K562 (cell line): Measurements from ENCODE around the gene CLP1. TPM values are rescaled to one million over a fixed set of nuclear protein-coding genes. Genes with fewer than 3 reads are reported as not detected.

Experiments used
- ARID2 ChIP-seq: fragments of 450-650 bp; IDR thresholded peaks from 2 replicates; pipeline ENCODE4 v1.6.1; 2017; ENCODE audit warnings: antibody characterized with exemption, mild to moderate bottlenecking
- EHMT2 ChIP-seq: fragments of 450-650 bp; IDR thresholded peaks from 2 replicates; pipeline ENCODE4 v1.6.1; 2018; ENCODE audit warnings: antibody characterized with exemption
- ETV5 ChIP-seq: sonication (generic); formaldehyde crosslinking; IDR thresholded peaks from 2 replicates; pipeline ENCODE4 v1.4.0; 2020; ENCODE audit warnings: low read depth, mild to moderate bottlenecking, missing genetic modification reagents
- GABPB1 ChIP-seq: sonication (generic); formaldehyde crosslinking; IDR thresholded peaks from 2 replicates; pipeline ENCODE4 v1.8.0; 2022; ENCODE audit warnings: mild to moderate bottlenecking, missing genetic modification reagents
- KLF13 ChIP-seq: fragments of 450-650 bp; IDR thresholded peaks from 2 replicates; pipeline ENCODE4 v1.6.1; 2016; ENCODE audit warnings: missing genetic modification characterization, low read depth, mild to moderate bottlenecking, missing compliant biosample characterization, moderate library complexity, borderline replicate concordance
- MAFF ChIP-seq: IDR thresholded peaks from 2 replicates; pipeline ENCODE4 v1.6.1; 2012; ENCODE audit warnings: low read length, improper control_type of control experiment
- NFIX ChIP-seq: fragments of 250-450 bp; sonication (Bioruptor Pico); IDR thresholded peaks from 2 replicates; pipeline ENCODE4 v1.4.0; 2020; ENCODE audit warnings: low read depth, mild to moderate bottlenecking, moderate library complexity
- SRSF1 ChIP-seq: fragments of 200-400 bp; formaldehyde crosslinking; IDR thresholded peaks from 2 replicates; pipeline ENCODE4 v1.6.1; 2017; ENCODE audit warnings: mild to moderate bottlenecking, low read depth, low read length, moderate library complexity
- SRSF7 ChIP-seq: fragments of 200-400 bp; formaldehyde crosslinking; optimal IDR thresholded peaks from 2 replicates; pipeline ENCODE3; 2017; ENCODE audit warnings: mild to moderate bottlenecking, low read depth, low read length
- TCF7L2 ChIP-seq: fragments of 150-350 bp; IDR thresholded peaks from 2 replicates; pipeline ENCODE4 v1.6.1; 2016; ENCODE audit warnings: low read depth, mild to moderate bottlenecking, low read length, moderate library complexity
- ZBTB8A ChIP-seq: fragments of 450-650 bp; IDR thresholded peaks from 2 replicates; pipeline ENCODE4 v1.6.1; 2018; ENCODE audit warnings: mild to moderate bottlenecking, moderate library complexity; ENCODE audit not compliant: partially characterized antibody
- ZNF274 ChIP-seq: IDR thresholded peaks from 2 replicates; pipeline ENCODE4 v1.6.1; 2011; ENCODE audit warnings: low read depth, mild to moderate bottlenecking, low read length, moderate library complexity, borderline replicate concordance
- polyA plus RNA-seq, 8 experiments: library from polyadenylated mRNA; depleted of rRNA in 4 of 8; stranded (reverse) in 5 of 8; unstranded in 3 of 8; fragments of >200 nt; fragmentation: Nextera tagmentation in 2 of 8; fragmentation: Illumina TruSeq in 1 of 8; extraction: Ambion mirVana in 2 of 8; extraction: Trizol in 1 of 8; gene quantifications; 2 replicates each; pipeline versions ENCODE4 v1.2.1 to v1.2.3, GENCODE V29; 2011 to 2014; ENCODE audit warnings: inconsistent platforms in 1 of 8, missing spikeins in 1 of 8
- total RNA-seq, 7 experiments: library from RNA; depleted of rRNA in 6 of 7; stranded (reverse); fragments of >200 nt in 6 of 7; fragmentation: Illumina TruSeq in 2 of 7; extraction: Trizol in 2 of 7; gene quantifications; 2 replicates each; pipeline versions ENCODE4 v1.2.1 to v1.2.3, GENCODE V29; 2011 to 2021; ENCODE audit warnings: low replicate concordance in 1 of 7
- TF ChIP-seq, protein P1 (sequence below): fragments of 250-450 bp; sonication (Bioruptor Pico); IDR thresholded peaks from 2 replicates; pipeline ENCODE4 v1.8.0; 2021; ENCODE audit warnings: moderate library complexity, mild to moderate bottlenecking, inconsistent platforms
- TF ChIP-seq, protein P2 (sequence below), 2 experiments: fragments of 450-650 bp; conservative IDR thresholded peaks; 2 replicates each; pipeline ENCODE4 v1.6.1; 2017; ENCODE audit warnings: mild to moderate bottlenecking in 2 of 2, moderate library complexity in 2 of 2
- TF ChIP-seq, protein P3 (sequence below), 2 experiments: fragments of 450-650 bp; IDR thresholded peaks; 2 replicates each; pipeline ENCODE4 v1.6.1; 2018; ENCODE audit warnings: mild to moderate bottlenecking in 2 of 2, low read depth in 1 of 2; ENCODE audit not compliant: partially characterized antibody in 2 of 2
- TF ChIP-seq, protein P4 (sequence below): fragments of 450-650 bp; IDR thresholded peaks from 2 replicates; pipeline ENCODE4 v1.7.0; 2016; ENCODE audit warnings: borderline replicate concordance
- TF ChIP-seq, protein P5 (sequence below): fragments of 250-450 bp; sonication (Bioruptor Pico); IDR thresholded peaks from 2 replicates; pipeline ENCODE4 v1.8.0; 2022; ENCODE audit warnings: moderate library complexity, mild to moderate bottlenecking, inconsistent platforms

Gene CLP1
- total and polyA plus RNA-seq, 9 of the 15 experiments (the other 6 are each of a cell fraction or from before 2014, with no cell fraction given) = 19.1 to 46.2 (median 27.8) TPM

DNA sequence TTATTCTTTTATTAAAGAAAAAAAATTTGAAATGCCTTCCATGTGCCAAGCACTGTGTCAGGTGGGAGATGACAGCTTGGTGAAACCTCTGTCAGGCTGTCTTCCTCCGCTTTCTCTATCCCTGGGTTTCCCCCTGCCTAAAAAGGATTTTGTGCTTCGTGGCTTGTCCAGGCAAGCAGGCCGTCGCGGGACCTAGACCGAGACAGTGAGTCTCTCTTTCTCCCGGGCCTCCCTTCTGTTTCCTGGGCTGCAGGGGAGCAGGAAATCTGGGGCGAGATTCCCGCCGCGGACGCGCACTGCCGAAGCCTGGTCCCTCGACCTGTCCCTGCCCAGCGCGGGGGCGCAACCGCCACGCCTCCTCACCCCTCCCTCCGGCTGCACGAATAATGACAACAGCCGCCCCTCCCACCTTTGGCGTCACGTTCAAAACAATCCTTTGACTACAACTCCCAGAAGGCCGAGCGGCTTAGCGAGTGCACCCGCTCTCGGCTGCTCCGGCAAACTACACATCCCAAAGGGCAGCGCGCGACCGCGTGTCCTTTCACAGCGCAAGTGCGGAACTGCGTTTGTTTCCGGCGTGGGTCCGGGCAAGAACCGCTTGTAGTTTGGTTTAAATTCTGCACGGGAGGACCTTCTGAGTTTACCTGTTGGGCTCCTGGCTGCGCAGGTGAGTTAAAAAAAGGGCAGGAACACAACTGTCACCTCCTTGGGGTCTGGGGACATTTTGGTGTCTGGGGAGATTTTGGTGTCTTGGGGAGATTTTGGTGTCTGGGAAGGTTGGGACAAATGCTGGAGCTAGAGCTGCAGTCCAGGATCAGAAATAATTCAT is at the start of gene CLP1 (continued):
- TF ChIP-seq, protein P1, sequence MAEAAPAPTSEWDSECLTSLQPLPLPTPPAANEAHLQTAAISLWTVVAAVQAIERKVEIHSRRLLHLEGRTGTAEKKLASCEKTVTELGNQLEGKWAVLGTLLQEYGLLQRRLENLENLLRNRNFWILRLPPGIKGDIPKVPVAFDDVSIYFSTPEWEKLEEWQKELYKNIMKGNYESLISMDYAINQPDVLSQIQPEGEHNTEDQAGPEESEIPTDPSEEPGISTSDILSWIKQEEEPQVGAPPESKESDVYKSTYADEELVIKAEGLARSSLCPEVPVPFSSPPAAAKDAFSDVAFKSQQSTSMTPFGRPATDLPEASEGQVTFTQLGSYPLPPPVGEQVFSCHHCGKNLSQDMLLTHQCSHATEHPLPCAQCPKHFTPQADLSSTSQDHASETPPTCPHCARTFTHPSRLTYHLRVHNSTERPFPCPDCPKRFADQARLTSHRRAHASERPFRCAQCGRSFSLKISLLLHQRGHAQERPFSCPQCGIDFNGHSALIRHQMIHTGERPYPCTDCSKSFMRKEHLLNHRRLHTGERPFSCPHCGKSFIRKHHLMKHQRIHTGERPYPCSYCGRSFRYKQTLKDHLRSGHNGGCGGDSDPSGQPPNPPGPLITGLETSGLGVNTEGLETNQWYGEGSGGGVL (CRISPR knock-in tag) = no peak
- TF ChIP-seq NFIX (CRISPR knock-in tag) (no peak), SRSF1 (no peak), KLF13 (tag) (peak; percentile 73; the same call in 1 of the 2 replicates), GABPB1 (CRISPR knock-in tag) (peak; percentile 85; the same call in 1 of the 2 replicates), ETV5 (CRISPR knock-in tag) (peak; percentile 70; the same call in 1 of the 2 replicates), MAFF (peak; percentile 2; the same call in 1 of the 2 replicates), ZNF274 (no peak), ZBTB8A (no peak), EHMT2 (no peak), ARID2 (no peak), TCF7L2 (no peak), SRSF7 (no peak)
- TF ChIP-seq, protein P2, sequence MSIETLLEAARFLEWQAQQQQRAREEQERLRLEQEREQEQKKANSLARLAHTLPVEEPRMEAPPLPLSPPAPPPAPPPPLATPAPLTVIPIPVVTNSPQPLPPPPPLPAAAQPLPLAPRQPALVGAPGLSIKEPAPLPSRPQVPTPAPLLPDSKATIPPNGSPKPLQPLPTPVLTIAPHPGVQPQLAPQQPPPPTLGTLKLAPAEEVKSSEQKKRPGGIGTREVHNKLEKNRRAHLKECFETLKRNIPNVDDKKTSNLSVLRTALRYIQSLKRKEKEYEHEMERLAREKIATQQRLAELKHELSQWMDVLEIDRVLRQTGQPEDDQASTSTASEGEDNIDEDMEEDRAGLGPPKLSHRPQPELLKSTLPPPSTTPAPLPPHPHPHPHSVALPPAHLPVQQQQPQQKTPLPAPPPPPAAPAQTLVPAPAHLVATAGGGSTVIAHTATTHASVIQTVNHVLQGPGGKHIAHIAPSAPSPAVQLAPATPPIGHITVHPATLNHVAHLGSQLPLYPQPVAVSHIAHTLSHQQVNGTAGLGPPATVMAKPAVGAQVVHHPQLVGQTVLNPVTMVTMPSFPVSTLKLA (conservative IDR thresholded peaks at IDR 0.05) = peak; percentile 98 to 99
- TF ChIP-seq, protein P3, sequence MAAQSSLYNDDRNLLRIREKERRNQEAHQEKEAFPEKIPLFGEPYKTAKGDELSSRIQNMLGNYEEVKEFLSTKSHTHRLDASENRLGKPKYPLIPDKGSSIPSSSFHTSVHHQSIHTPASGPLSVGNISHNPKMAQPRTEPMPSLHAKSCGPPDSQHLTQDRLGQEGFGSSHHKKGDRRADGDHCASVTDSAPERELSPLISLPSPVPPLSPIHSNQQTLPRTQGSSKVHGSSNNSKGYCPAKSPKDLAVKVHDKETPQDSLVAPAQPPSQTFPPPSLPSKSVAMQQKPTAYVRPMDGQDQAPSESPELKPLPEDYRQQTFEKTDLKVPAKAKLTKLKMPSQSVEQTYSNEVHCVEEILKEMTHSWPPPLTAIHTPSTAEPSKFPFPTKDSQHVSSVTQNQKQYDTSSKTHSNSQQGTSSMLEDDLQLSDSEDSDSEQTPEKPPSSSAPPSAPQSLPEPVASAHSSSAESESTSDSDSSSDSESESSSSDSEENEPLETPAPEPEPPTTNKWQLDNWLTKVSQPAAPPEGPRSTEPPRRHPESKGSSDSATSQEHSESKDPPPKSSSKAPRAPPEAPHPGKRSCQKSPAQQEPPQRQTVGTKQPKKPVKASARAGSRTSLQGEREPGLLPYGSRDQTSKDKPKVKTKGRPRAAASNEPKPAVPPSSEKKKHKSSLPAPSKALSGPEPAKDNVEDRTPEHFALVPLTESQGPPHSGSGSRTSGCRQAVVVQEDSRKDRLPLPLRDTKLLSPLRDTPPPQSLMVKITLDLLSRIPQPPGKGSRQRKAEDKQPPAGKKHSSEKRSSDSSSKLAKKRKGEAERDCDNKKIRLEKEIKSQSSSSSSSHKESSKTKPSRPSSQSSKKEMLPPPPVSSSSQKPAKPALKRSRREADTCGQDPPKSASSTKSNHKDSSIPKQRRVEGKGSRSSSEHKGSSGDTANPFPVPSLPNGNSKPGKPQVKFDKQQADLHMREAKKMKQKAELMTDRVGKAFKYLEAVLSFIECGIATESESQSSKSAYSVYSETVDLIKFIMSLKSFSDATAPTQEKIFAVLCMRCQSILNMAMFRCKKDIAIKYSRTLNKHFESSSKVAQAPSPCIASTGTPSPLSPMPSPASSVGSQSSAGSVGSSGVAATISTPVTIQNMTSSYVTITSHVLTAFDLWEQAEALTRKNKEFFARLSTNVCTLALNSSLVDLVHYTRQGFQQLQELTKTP (IDR thresholded peaks at IDR 0.05; ENCODE audit: low read depth in 1 of 2, partially characterized antibody in 2 of 2) = peak in 1 of 2 experiments; percentile 95
- TF ChIP-seq, protein P4, sequence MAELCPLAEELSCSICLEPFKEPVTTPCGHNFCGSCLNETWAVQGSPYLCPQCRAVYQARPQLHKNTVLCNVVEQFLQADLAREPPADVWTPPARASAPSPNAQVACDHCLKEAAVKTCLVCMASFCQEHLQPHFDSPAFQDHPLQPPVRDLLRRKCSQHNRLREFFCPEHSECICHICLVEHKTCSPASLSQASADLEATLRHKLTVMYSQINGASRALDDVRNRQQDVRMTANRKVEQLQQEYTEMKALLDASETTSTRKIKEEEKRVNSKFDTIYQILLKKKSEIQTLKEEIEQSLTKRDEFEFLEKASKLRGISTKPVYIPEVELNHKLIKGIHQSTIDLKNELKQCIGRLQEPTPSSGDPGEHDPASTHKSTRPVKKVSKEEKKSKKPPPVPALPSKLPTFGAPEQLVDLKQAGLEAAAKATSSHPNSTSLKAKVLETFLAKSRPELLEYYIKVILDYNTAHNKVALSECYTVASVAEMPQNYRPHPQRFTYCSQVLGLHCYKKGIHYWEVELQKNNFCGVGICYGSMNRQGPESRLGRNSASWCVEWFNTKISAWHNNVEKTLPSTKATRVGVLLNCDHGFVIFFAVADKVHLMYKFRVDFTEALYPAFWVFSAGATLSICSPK = no peak
- TF ChIP-seq, protein P5, sequence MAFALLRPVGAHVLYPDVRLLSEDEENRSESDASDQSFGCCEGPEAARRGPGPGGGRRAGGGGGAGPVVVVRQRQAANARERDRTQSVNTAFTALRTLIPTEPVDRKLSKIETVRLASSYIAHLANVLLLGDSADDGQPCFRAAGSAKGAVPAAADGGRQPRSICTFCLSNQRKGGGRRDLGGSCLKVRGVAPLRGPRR (CRISPR knock-in tag) = no peak
